HG02571 (cell line): ENCODE data around the gene PPP2R1A.

ENCODE experiments used
- ATAC-seq: cut with Tn5 transposase; IDR thresholded peaks from one replicate; pipeline ENCODE4 v1.9.1; 2021; ENCODE audit warnings: mild to moderate bottlenecking, moderate library complexity; ENCODE audit not compliant: unreplicated experiment

PPP2R1A gene

GRCh38 chr19:52189735-52190486 lies at the start of gene PPP2R1A:
Gene PPP2R1A (plus strand): TSS chr19:52190052. CDS start chr19:52190097, 45 bp downstream.
- ATAC-seq, result peak; percentile 88

GRCh38 chr19:52141203-52141602 lies 48.6 kb upstream of the PPP2R1A start:
- no peak for ATAC-seq

GRCh38 chr19:52142001-52142595 lies 47.8 kb upstream of the PPP2R1A start:
- no peak for ATAC-seq

- ATAC-seq, result no peak
Measured at GRCh38 chr19:52148256-52148655, 41.6 kb upstream of the PPP2R1A start.

- no peak for ATAC-seq
Measured at GRCh38 chr19:52155596-52156359, 34.1 kb upstream of the PPP2R1A start.

- ATAC-seq, result no peak
Measured at GRCh38 chr19:52170304-52170703, 19.5 kb upstream of the PPP2R1A start.

- no peak for ATAC-seq
Measured at GRCh38 chr19:52170863-52171320, 19.0 kb upstream of the PPP2R1A start.

- ATAC-seq, result no peak
Measured at GRCh38 chr19:52171321-52172169, 18.3 kb upstream of the PPP2R1A start, which contains the start of gene ZNF836. Gene ZNF836 (minus strand): TSS chr19:52171621. CDS start chr19:52168072, 3,549 bp downstream.

- no peak for ATAC-seq
Measured at GRCh38 chr19:52172347-52172746, 17.5 kb upstream of the PPP2R1A start.

GRCh38 chr19:52176574-52176973 lies 13.3 kb upstream of the PPP2R1A start:
- no peak for ATAC-seq

- no peak for ATAC-seq
Measured at GRCh38 chr19:52187407-52187806, 2.4 kb upstream of the PPP2R1A start.

GRCh38 chr19:52188822-52189734 lies 774 bp upstream of the PPP2R1A start:
- peak; percentile 0 for ATAC-seq

- no peak for ATAC-seq
Measured at GRCh38 chr19:52190487-52191293, 838 bp downstream of the PPP2R1A start.

GRCh38 chr19:52191389-52191788 lies 1.5 kb downstream of the PPP2R1A start:
- no peak for ATAC-seq

GRCh38 chr19:52191951-52192350 lies 2.1 kb downstream of the PPP2R1A start:
- no peak for ATAC-seq

GRCh38 chr19:52196256-52196967 lies 6.6 kb downstream of the PPP2R1A start:
- no peak for ATAC-seq

- no peak for ATAC-seq
Measured at GRCh38 chr19:52197964-52198363, 8.1 kb downstream of the PPP2R1A start.

- ATAC-seq, result no peak
Measured at GRCh38 chr19:52198678-52199077, 8.8 kb downstream of the PPP2R1A start.
